GM21360 (cell line): Measurements from ENCODE around the gene EYA2.
"Not testable (repeated sequence)": the region's sequence is repeated elsewhere in the genome, so short reads cannot be mapped to it uniquely, and the experiment has no call there.

Source experiments
- ATAC-seq: cut with Tn5 transposase; IDR thresholded peaks from one replicate; pipeline ENCODE4 v1.9.1; 2021; ENCODE audit warnings: mild to moderate bottlenecking, moderate library complexity; ENCODE audit not compliant: unreplicated experiment

EYA2 gene

DNA sequence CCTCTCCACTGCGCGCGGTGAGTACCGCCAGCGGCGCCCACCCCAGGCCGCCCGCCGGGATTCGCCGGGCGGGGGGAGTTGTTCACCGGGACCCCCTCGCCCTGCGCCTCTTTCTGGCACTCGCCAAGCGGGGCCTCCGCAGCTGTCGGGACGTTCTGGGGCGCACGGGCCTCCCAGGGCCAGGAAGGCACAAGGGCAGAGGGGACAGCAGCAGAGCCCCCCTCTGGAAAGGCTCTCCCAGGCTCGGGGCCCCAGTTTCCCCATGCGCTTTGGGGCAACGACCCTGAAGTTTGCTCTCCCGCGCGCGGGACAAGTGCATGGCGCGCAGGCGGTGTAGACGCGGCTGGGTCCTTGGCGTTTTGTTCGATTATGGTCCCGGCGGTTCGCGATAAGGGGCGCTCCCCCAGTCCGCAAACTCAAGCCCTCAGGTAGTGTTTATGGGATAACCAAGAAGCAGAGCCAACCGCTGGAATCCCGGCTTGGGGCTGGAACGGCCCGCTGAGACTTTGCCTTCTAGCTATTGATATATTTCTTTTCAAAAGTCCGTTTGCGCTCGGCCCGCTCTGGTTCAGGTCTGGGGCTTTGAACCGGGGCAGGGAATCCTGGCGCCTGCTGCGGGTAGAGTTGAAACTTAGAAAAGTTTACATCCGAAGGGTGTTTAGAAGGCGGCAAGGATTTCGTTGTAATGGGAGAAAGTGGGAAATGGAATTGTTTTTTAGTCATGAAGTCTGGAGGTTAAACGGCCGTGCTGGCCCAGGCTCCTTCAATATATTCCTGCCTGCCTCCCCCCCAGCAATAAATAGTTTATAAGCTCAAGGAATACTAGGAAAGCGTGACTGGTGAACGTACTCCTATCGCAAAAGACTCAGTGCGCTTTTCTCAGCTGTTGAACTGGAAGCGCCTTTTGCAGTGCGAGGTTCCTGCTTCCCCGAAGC is 595 bp downstream of the EYA2 start:
- ATAC-seq: no peak

DNA sequence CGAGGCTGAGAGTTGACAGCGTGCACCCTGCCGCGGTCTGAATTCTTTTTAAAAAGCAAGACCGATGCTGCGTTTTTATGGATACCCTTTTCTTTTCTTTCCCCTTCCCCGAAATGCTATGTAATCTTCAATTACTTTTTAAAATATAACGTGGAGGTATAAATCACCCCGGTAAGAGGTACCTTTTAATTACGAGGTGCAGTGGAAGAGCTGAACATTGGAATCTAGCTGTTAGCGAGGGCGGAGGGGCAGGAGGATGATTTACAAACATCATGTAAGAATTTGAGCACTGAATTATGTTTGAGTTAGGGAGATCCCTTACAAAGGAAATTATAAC is 1.2 kb downstream of the EYA2 start:
- ATAC-seq: no peak

DNA sequence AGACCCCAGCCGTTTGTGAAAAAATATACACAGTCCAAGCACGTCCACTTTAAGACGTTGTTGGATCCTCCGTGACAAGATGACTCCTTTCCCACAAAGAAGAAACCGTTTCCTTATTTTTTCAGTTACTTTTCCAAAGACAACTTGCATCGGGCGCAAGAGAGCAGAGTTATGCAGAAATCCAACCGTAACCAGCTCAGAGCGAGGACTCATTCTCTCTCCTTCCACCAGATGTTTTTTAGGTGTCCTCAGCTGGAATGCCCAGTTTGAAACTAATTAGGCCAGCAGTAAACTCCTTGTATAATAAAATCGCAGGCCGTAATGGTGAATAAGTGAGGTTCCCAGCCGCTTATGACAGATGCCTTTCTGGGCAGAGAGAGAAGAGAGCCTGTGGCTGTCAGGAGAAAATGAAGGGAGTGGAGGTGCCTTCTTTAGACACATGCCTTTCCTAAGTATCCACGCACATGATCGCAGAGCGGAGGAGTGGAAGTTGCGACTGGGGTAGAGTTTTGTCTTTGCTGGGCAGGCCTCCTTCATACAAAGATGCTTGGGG is 2.8 kb downstream of the EYA2 start:
- ATAC-seq: no peak

DNA sequence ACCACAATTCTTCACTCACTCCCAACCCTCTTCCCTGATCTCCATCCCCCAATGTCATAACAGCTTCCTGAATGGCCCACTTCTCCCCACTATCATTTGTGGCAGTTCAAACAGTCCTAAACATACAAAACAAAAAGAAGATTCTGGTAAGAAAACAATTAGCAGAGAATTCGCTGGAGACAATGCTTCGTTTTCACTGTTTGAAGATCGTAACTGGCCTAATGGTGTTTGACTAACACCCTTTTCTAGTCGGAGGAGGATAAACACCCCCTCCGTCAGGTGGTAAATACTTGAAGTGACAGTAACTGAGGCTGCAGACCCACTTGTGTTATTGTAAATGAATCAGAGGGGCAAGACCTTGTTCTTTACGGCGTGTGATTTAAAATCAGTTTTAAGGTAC is 3.8 kb downstream of the EYA2 start:
- ATAC-seq: no peak

DNA sequence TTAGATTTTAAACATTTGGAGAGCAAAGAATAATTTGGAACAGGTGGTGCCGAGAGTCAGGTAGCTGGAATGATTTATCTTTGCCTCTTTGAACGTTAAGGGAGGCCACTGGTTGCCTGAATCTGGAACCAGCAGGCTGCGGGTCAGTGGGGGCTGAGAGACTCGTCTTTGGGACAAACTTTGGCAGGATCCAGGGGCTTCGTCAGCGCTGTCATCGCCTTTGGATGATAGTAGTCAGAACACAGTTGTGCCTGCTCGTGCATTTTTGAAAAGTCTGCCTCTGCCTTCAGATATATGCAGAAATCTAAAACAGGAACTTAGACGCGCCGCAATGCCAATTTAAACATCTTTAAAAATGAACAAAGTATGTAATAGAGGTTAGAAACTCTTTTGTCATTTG is 5.0 kb downstream of the EYA2 start:
- ATAC-seq: no peak

DNA sequence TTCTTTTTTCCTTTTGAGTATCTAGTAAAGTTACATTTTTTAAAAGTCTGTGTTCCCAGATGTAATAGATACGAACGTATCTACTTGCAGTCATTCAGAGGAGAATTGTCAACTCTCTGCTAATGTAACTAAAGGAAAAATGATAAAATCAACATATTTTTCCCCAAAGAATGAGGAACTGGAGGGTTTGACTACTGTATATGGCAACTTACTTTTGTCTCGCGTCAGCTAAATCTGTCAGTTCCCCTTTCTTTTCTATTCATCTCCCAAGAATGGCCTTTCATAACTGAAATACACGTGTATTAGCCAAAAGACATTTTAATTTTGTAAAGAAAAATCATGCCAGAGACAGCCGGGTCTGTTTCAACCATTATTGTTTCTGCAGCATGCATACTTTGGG is 5.4 kb downstream of the EYA2 start:
- no peak for ATAC-seq

DNA sequence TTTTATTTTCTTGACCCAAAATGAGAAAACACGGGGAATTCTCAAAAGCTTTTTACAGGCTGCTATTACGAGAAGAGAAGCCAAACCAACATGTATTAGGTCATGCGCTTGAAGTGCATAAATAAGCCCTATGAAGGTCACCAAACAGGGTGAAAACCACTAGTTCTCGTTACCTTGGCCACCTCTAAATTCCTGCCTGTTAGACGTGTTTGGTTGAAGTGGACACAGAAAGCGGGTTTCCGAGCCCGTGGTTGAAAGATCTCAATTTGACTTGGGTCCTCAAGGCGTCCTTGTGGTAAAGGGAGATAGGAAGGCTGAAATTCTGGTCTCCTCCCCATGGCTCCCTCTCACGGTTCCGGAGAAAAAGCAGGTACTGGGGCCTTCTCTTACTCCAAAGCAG is 6.2 kb downstream of the EYA2 start:
- ATAC-seq: no peak

DNA sequence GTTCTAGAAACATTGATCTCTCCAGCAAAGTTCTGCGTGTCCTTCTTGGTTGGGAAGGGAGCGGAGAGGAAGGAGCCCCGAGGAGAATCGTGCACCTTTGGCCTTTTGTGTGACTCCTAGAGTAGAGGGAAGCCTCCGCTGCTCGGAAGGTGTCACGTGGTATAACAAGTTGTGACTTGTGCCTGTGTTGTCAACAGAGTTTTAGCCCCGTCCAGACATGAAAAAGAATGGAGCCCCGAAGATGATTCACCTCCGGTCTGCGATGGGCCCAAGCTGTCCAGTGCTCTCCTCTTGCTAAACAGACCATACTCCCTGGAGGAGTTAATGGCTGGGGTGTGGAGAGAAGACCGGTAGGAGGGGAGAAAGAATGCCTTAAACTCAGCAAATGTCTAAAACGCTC is 7.0 kb downstream of the EYA2 start:
- no peak for ATAC-seq

DNA sequence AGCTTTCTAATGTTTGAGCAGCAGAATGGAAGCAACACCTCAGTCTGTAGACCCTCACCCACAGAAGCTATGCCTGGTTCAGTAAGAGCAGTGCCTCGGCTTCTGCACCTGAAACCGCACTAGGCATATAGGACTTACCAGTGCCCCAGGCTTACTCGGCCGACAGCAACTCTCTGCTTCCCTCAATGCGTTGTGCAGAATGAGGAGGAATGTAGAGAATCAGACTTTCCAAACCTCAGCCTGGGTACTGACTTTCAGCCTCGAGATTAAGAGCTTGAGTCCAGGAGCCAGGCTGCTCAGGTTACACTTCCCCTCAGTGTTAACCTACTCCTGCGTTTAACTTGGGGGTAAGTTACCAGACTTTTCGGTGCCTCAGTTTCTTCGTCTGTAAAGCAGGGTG is 8.6 kb downstream of the EYA2 start:
- ATAC-seq: no peak

DNA sequence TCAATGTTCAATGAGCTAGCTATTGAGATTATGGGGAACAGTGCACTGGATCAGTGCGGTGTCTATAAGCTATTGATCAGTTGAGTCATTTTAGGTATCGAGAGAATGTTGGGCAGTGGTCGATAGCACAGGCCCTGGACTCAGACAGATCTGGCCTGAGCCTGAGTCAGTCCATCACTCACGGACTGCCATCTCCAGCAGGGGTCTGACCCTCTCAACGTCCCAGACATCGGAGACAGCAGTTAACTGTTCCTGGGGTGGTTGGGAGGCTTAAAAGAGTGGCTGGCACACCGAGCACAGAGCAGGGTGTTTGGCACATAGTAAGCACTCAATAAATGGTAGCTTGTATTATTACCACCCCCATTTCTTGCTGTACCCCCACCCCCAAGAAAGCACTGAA is 9.3 kb downstream of the EYA2 start:
- ATAC-seq: no peak

DNA sequence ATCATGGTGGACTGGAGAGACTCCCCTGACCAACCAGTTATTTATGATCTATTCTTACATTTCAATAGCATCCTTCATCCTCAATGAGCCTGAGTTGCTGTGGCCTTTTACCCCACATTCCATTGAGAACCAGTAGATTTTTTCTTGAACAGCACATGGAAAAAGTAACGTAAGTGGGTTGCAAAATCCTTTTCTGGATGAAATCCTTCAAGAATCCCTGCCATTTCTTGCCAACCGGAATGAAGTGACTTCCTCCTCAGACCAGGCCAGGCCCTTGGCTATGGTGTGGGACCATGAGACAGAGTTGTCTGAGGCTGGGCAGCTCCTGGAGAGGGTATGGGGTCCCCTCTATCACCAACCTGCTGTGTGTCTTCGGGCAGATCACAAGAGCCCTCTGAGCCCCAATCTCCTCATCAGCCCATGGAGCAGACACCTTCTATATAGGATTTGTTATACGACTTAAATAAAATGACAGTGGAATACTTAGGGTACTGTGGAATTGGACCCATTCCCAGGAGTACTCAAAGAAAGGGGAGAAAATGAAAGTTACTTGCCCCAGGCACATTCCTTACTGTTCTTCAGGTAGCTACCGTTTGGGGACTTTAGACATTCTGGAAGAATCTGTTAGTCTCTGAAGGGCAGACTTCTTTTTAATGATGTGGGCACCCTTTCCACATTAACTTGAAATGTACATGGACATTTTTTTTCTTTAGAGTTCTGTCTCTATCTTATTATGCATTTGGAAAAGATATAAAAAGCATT is 10.9 kb downstream of the EYA2 start:
- no peak for ATAC-seq

DNA sequence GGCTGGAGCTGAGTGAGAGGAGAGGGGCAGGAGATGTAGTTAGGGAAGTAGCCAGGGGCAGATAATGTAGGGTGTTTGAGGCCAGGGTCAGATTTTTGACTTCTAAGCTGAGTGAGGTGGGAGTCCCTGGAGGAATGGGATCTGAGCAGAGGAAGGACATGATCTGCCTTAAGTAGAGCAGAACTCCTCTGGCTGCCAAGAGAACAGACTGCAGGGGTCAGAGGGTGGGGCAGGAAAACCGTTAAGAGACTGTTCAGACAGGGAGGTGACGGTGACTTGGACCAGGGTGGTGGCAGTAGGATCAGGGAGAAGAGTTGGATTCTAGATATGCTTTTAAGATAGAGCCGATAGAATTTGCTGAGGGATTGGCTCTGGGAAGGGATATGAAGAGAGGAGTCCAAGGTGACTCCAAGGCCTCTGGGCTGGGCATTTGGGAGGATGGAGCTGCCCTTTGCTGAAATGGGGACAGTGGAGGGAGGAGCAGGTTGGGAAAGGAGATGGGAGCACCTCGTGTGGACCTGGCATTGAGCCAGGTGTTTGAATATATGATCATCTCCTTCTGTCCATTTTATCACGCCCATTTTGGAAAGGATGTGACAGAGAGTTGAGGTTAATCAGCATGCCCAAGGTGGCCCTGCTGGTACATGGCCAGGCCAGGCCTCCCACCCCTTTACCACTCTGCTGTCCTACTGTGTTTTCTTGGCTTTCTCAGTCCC is 18.8 kb downstream of the EYA2 start:
- no peak for ATAC-seq

DNA sequence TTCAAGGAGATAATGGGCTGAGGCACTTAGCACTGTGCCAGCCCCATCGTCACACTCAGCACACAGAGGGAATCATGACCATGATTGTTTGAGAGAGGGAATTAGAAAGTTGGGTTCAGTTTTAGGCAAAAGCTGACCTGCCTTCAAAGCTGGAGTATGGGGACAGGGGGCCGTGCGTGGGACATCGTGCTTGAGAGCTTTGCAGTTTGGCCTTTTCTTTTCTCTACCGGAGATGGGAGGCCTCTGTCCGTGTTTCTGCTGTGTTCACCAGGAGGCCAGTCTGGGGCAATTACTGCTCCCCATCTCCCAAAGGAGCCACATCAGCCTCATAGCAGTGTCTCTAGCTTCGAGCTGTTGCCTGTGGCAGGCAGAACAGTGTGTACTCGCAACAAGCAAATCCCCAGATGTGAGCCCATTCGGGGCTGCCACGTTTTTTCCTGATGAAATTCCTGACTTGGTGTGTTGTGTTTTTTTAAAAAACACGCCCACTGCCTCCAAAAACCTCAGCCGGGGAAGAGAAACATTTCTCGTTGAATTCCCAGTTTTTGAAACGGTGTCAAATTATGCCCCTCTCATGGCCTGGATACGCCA is 20.2 kb downstream of the EYA2 start:
- no peak for ATAC-seq

DNA sequence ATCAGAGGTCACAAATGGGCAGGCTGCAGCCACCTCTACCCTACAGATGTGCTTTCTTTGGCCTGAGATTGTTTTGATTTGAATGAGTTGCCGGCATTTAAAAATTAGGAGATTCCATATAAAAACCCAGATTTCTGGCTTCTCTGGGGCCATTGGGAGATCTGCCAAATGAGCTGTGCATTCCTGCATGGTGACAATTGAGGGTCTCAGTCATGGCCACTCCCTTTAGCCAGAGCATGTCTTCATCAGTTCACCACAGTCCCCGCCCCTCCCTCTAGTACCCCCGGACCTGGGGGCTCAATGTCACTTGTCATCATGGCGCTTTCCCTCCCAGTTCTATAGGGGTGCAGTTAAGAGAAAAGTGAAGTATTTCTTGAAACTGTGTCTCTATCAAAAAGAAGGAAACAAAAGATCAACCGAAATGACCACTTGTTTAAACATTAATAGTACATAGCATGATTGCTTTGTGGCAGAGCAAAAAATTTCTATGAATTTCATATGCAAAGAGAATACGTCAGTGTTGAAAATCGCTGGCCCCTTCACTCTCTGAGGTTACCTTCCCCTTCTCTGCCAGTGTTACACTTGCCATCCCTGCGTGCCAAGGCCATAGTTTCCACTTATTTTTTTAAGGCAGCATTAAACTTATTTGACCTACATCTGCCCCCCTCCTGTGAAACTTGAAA is 21.1 kb downstream of the EYA2 start:
- no peak for ATAC-seq

DNA sequence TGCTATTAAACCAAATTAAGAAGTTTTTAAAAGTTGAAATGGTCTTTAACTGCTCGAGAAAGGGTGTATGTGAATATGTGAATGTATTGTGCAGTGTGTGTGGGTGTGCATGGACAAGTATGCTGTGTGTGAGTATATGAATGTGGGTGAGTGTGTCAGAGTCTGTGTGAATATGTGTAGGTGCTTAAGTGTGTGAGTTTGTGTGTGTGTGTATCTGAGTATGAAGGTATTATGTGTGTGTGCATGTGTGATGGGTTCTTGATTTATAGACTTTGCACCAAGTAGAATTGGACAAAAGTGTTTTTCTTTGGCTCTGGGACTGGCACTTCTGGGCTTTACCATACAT is 21.6 kb downstream of the EYA2 start:
- no peak for ATAC-seq

DNA sequence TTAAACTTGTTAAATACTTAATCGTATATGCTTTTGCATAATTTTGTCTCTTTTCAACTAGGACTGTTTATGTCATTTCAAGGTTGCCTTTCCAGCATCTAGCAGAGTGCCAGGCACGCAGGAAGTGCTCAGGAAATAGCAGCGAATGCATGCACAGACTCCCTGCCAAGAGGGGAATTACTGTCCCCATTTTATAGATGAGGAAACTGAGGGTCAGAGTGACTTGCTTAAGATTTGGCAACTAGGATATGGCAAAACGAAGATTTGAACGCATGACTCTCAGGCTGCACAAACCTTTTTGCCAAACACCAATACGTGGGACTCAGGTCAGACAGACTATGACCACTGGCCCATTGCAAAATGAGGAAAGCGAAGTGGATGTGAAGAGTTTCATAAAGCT is 22.5 kb downstream of the EYA2 start:
- no peak for ATAC-seq

DNA sequence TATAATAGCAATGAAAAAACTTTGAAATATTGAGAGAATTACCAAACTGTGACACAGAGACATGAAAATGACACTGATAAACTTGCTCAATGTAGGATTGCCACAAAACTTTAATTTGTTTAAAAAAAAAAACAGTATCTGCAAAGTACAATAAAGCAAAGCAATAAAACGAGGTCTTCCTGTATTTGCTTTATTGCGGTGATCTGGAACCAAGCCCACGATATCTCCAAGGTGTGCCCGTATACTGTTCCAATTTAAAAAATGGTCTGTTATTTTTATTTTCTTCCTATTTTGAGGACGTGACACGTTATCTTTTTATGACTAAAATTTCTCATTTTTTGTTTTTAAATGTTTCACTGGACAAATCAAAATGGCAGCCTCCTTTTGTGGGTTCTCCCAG is 25.5 kb downstream of the EYA2 start:
- ATAC-seq: no peak

DNA sequence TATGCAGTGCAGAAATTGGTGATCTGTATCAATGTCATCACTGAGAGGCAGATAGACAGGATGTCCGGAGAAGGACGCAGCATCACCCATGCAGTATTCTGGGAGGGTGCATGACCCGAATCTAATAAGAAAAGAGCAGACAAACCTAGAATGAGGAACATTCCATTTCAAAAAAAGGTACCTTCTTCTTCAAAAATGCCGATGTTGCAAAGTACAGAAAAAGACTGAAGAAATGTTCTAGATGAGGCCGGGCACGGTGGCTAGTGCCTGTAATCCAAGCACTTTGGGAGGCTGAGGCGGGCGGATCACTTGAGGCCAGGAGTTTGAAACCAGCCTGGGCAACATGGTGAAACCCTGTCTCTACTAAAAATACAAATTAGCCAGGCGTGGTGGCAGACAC is 28.2 kb downstream of the EYA2 start:
- not testable (repeated sequence) for ATAC-seq

DNA sequence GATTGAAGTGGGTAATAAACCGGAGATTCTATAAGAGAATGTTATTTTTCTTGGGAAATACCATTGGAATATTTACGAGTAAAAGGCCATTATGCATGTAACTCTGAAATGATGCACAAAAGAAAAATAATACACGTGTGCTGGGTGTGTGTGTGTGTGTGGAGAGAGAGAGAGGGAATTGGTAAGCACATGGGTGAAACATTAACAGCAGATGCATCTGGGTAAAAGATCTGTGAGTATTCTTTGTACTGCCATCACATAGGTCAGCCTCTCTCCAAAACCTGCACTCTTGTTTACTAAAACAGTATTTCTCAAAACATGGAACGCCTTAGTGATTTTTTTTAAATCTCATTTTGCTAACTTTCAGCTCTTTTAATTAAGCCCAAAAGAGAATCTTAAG is 28.9 kb downstream of the EYA2 start:
- no peak for ATAC-seq

DNA sequence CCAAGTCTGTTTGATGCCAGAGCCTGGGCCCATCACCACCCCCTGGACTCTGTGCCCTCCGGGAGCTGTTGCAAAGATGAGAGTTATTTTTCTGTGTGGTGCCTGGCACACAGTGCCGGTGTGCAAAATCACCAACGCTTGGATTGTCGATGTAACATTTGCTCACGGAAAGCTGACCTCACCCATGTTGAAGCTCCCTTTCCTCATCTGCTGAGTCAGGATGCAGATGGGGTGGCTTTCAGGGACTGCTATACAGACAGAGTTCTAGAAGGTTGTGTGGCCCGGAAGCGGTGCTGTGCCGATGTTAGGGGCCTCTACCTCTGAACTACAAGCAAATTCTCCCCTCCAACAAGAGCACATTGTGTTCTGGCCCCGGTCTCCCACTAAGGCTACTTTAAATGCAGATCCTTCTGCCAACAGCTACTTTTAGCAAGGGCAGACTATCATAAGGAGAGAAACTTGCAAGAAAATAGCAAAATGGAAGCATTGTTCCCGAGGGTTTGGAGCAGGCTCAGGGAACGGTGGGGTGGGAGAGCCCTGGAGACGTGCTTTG is 34.0 kb downstream of the EYA2 start:
- no peak for ATAC-seq
